Esophagus squamous epithelium (tissue), 5 donors: ENCODE data around the gene CCSER1. TPM values are rescaled to one million over a fixed set of nuclear protein-coding genes. Genes with fewer than 3 reads are reported as not detected.

ENCODE experiments used
- DNase-seq: peaks from one replicate; lab custom pipeline; 2025; lab: John Stamatoyannopoulos, UW
- H3K27ac ChIP-seq, 4 donors: fragments of 200-600 bp; sonication (generic); one replicate each; pipeline ENCODE4 v1.5.1; 2016 to 2019; ENCODE audit warnings: mild to moderate bottlenecking in 1 of 4
- H3K27me3 ChIP-seq, 4 donors: fragments of 200-600 bp; sonication (generic); 1 replicate in 3 of 4; 2 replicates in 1 of 4; pipeline versions ENCODE4 v1.5.1 to v1.6.0; 2017 to 2021; ENCODE audit warnings: antibody characterized with exemption in 1 of 4
- H3K36me3 ChIP-seq, 3 donors: fragments of 200-600 bp; sonication (generic); one replicate each; pipeline ENCODE4 v1.5.1; 2016 to 2019
- H3K4me1 ChIP-seq, 3 donors: fragments of 200-600 bp; sonication (generic); one replicate each; pipeline ENCODE4 v1.5.1; 2017 to 2019
- H3K4me3 ChIP-seq, 4 donors: fragments of 200-600 bp; sonication (generic); 1 replicate in 3 of 4; 2 replicates in 1 of 4; pipeline ENCODE4 v1.5.1; 2016 to 2019; ENCODE audit warnings: mild to moderate bottlenecking in 2 of 4, moderate library complexity in 1 of 4
- H3K9me3 ChIP-seq, 3 donors: fragments of 200-600 bp; sonication (generic); one replicate each; pipeline ENCODE4 v1.5.1; 2016 to 2019
- POLR2A ChIP-seq, 4 donors: fragments of 450-650 bp; IDR thresholded peaks; one replicate each; pipeline ENCODE4 v1.6.1; 2017; ENCODE audit warnings: antibody characterized with exemption in 4 of 4, mild to moderate bottlenecking in 4 of 4, moderate library complexity in 3 of 4
- WGBS, 2 donors: methylation state at CpG; one replicate each; pipeline ENCODE4 v1.1.5; 2018; 5-methylcytosine and 5-hydroxymethylcytosine counted together
- intact Hi-C: fragments of 100-400 bp; cut with DNase I; formaldehyde crosslinking; loops from one replicate; pipeline ENCODE4 v1.15.0; 2022
- total RNA-seq, 4 donors: library from RNA; depleted of rRNA; stranded (reverse); fragments of >200 nt; gene quantifications; one replicate each; pipeline ENCODE4 v1.1.0, GENCODE V29; 2016
- TF ChIP-seq, protein P1 (sequence below), 6 experiments: fragments of 450-650 bp in 4 of 6; fragments of 200-600 bp in 2 of 6; sonication (generic) in 2 of 6; IDR thresholded peaks; one replicate each; pipeline ENCODE4 v1.5.1; 2016 to 2019; ENCODE audit warnings: antibody characterized with exemption in 6 of 6, mild to moderate bottlenecking in 4 of 6, moderate library complexity in 4 of 6
- donor health status: DM: yes; HTN: yes; CAD: no.

The CCSER1 gene
- total RNA-seq, 4 donors from 2014 or later = 1.2 to 12.4 (median 2.2) TPM

DNA sequence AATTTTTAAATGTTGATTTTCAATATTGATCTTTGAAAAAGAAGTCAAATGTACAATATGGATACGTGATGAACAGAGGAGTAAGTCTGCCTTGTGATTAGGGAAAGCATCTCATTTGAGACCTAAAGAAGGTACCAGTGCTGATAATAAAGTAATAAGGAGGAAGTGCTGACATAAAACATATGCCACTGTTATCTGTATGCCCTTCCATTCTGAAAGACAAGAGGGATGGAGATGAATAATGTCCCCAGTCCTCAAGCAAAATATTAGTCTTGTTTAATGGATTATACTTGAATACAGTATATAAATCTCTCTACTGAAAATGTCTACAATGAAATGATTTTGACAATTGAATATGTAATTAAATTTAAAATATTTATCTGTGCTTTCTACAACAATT, 58.2 kb downstream of the CCSER1 start:
- no peaks in the 10 kb centered on the region for H3K27me3 ChIP-seq
- no peaks in the 10 kb centered on the region for H3K4me1 ChIP-seq
- no peak overlapping the region for H3K27ac ChIP-seq
- no peak for TF ChIP-seq POLR2A (IDR thresholded peaks at IDR 0.05)
- TF ChIP-seq, protein P1, sequence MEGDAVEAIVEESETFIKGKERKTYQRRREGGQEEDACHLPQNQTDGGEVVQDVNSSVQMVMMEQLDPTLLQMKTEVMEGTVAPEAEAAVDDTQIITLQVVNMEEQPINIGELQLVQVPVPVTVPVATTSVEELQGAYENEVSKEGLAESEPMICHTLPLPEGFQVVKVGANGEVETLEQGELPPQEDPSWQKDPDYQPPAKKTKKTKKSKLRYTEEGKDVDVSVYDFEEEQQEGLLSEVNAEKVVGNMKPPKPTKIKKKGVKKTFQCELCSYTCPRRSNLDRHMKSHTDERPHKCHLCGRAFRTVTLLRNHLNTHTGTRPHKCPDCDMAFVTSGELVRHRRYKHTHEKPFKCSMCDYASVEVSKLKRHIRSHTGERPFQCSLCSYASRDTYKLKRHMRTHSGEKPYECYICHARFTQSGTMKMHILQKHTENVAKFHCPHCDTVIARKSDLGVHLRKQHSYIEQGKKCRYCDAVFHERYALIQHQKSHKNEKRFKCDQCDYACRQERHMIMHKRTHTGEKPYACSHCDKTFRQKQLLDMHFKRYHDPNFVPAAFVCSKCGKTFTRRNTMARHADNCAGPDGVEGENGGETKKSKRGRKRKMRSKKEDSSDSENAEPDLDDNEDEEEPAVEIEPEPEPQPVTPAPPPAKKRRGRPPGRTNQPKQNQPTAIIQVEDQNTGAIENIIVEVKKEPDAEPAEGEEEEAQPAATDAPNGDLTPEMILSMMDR (IDR thresholded peaks at IDR 0.05) = no peak
- DNase-seq = no peak
- no peak overlapping the region for H3K4me3 ChIP-seq
- H3K36me3 ChIP-seq = no peaks in the 10 kb centered on the region
- 70 to 80% methylated on average over 1 of the region's 1 CpG for WGBS, 2 donors
- intact Hi-C loops = no loop called here
- H3K9me3 ChIP-seq = no peaks in the 10 kb centered on the region

DNA sequence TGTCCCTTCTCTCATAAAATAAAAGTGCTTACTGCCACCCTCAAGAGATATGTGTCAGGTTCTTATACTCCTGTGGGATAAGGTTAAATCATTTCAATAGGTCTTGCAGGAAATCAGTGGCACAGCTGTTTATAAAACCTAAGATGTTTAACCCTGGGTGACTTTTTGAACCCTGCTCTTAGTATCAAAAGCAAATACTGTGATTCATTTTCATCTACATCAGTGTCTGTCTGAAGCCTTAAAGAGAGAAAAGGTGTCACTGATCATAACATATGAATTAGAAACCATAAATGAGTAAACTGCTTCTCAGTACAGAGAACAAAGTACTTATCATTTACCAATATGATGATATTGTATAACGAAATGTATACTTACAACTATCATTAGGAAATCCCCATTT, 59.0 kb downstream of the CCSER1 start:
- Histone ChIP-seq H3K9me3 (no peaks in the 10 kb centered on the region), H3K4me3 (no peak overlapping the region), H3K27me3 (no peaks in the 10 kb centered on the region), H3K4me1 (no peaks in the 10 kb centered on the region), H3K36me3 (no peaks in the 10 kb centered on the region), H3K27ac (no peak overlapping the region)
- no peak for DNase-seq
- WGBS, 2 donors = 52 to 75% methylated on average over 1 of the region's 1 CpG
- intact Hi-C loops = no loop called here
- TF ChIP-seq, protein P1 (IDR thresholded peaks at IDR 0.05) = no peak
- no peak for TF ChIP-seq POLR2A (IDR thresholded peaks at IDR 0.05)

DNA sequence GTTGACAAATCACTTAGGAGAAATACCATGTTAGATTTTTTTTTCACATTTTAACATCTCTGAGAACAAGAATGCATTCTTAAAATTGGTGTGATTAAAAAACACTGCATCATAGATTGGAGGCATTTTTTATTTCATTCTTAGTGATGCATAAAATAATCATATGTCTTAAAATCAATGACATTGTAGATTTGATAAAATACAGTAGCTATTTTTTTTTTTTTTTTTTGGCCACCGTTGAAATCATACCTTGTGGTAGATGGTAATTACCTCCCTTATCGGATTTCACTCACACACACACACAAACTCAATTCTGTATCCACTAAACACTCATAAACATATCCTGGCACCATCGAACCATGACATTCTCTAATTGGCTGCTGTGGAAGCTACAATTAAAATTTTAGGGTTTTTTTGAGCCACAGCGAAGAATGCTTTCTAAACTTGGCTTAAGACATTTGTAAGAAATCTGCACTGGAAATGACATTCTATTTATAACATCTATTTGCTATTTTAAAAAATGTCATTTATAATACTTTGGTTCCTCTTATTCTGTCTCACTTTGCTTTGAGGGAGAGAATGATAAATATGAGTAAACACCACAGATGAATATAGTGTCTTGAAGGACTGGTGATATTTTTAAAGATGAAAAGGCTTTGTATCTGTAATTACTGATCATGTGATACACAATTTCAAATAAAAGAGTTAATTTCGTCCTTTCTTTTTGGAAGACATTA, 60.1 kb downstream of the CCSER1 start:
- DNase-seq = no peak
- no peak overlapping the region for H3K4me3 ChIP-seq
- H3K36me3 ChIP-seq = no peaks in the 10 kb centered on the region
- H3K4me1 ChIP-seq = no peaks in the 10 kb centered on the region
- H3K9me3 ChIP-seq = no peaks in the 10 kb centered on the region
- no peak for TF ChIP-seq POLR2A (IDR thresholded peaks at IDR 0.05)
- H3K27ac ChIP-seq = no peak overlapping the region
- intact Hi-C loops = no loop called here
- no peaks in the 10 kb centered on the region for H3K27me3 ChIP-seq
- 58 to 72% methylated on average over 5 of the region's 5 CpGs for WGBS, 2 donors

DNA sequence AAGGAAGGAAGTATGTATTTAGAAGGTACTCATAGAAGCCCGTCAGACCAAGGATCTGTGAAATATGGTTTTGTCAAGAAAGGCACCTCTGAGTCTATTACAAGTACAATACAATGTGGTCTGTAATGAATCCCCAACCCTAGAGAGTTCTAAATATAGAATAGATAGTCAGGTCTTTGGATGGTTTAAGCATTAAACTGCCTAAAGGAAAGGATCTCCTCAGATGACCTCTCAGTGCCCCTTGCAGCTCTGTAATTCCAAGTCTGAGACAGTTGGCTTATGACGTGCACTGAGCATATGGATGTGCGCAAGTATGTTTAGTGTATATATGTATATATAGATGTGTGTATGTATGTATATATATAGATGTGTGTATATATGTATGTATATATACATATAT, 62.0 kb downstream of the CCSER1 start:
- no peaks in the 10 kb centered on the region for H3K4me1 ChIP-seq
- H3K27ac ChIP-seq = no peak overlapping the region
- no peaks in the 10 kb centered on the region for H3K27me3 ChIP-seq
- WGBS, 2 donors = 77 to 93% methylated on average over 3 of the region's 3 CpGs
- TF ChIP-seq, protein P1 (IDR thresholded peaks at IDR 0.05) = no peak
- TF ChIP-seq POLR2A (IDR thresholded peaks at IDR 0.05) = no peak
- no peaks in the 10 kb centered on the region for H3K9me3 ChIP-seq
- H3K4me3 ChIP-seq = no peak overlapping the region
- no peaks in the 10 kb centered on the region for H3K36me3 ChIP-seq
- DNase-seq = no peak
- intact Hi-C loops = no loop called here

DNA sequence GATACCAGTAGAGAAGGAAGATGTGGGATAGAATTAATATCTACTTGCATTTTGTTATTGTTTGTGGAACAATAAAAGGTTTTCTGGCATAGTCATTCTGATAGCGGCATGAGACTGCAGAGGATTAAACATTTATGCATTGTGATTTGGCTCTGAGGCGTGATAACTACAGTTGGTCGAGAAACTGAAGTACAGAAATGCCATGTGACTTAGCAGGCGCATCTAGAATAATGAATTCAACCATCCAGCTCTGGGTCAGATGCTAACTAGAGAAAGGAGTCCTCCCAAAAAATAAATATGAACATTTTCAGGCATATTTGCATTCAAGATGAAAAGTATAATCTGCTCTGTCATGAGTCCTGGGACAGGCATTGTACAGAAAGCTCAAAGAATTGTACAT, 62.8 kb downstream of the CCSER1 start:
- Histone ChIP-seq H3K27ac (no peak overlapping the region), H3K4me3 (no peak overlapping the region), H3K27me3 (no peaks in the 10 kb centered on the region), H3K36me3 (no peaks in the 10 kb centered on the region), H3K4me1 (no peaks in the 10 kb centered on the region), H3K9me3 (no peaks in the 10 kb centered on the region)
- no peak for DNase-seq
- intact Hi-C loops = no loop called here
- 57 to 69% methylated on average over 4 of the region's 4 CpGs for WGBS, 2 donors
- TF ChIP-seq, protein P1 (IDR thresholded peaks at IDR 0.05) = no peak
- TF ChIP-seq POLR2A (IDR thresholded peaks at IDR 0.05) = no peak
